Stimulated activated CD8-positive, alpha-beta memory T cell treated with anti-CD3 and anti-CD28 coated beads, Interleukin-15, amount 100 ng/mL, for 4 hours (primary cell): Measurements from ENCODE around the gene ZNF366.

ENCODE experiments used
- DNase-seq, 2 donors: peaks; one replicate each; pipeline ENCODE4 v3.0.0-alpha.2; 2020; ENCODE audit warnings: low read depth in 2 of 2

ZNF366 gene

GRCh38 chr5:72464071-72464470, 43.1 kb downstream of the ZNF366 start:
- DNase-seq: no peak

- no peak for DNase-seq
Measured at GRCh38 chr5:72463449-72464052, 43.7 kb downstream of the ZNF366 start.

DNA sequence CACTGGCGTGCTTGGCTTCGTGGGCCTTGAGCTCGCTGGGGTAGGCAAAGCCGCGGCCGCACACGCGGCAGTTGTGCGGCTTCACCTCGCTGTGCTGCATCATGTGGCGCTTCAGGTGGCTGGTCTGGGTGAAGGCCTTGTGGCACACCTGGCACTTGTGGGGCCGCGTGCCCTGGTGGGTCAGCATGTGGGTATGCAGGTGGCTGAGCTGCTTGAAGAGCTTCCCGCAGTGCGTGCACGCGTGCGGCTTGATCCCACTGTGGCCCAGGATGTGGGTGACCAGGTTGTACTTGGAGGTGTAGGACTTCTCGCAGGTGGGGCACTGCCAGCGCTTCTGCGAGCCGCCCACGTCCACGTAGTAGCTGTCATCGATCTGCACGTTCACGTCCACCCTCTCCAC, 46.8 kb downstream of the ZNF366 start:
- DNase-seq: no peak

DNA sequence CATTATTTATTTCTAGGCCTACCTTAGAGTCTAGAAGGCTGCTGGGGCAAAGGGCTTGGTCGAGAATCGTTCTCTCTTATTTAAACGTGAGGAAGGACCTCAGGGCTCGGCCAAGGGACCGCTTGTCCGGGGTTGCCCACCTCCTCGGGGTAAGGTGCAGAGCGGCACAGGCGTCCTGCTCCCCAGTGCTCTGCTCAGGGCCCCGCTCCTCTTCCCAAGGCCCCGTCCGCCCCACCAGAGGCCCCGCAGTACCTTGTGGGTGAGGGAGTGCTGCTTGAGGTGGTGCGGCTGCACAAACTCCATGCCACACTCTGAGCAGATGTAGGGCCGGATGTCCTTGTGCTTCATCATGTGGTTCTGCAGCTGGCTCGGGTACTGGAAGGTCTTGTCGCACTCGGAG, 47.3 kb downstream of the ZNF366 start:
- no peak for DNase-seq

- no peak for DNase-seq
Measured at GRCh38 chr5:72459089-72459661, 48.0 kb downstream of the ZNF366 start.

GRCh38 chr5:72458407-72458806, 48.8 kb downstream of the ZNF366 start:
- no peak for DNase-seq

DNA sequence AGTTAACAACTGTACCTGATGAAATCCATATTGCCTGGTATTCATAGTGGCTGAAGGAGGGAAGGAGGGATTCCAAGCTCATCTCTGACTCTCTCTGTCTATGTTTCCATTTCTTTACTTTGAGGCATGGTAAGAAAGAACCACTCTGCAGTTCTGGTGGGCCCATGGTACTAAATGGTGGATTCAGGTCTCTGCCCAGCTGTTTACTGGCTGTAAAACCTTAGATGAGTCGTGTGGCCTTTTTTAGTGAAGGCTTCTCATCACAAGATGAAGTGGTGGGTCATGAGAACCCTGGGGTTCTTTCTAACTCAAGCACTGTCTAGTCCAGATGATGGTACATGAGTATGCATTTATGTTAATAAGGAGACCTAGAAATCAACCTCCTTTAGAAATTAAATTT, 49.7 kb downstream of the ZNF366 start:
- DNase-seq: no peak

DNA sequence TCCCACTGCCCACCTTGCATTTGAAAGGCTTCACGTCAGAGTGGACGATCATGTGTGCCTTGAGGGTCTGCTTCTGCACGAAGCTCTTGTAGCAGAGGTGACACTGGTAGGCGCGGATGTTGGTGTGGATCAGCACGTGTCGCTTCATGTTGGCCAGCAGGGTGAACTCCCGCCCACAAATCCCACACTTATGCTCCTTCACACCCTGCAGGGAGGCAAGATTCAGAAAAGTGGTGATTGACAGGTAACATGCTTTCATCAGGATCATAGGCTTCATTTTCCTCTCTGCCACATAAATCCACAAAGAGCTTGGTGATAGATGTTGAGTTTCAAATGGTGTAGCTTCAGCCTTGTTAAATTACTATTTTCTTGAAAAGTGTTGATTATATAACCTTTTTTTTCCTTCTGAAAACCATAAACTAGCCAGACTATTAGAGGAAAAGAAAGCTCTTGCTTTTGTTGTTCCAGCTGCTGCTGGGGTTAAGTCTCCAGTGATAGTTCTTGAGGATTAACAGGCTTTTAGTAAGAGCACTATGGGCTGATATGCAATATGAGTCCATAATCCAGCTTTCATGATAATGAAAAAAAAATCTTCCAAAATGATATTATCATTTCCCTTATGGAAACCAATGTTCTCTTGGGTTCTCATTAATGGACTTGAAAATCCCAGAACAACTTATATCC, 50.7 kb downstream of the ZNF366 start:
- no peak for DNase-seq

GRCh38 chr5:72455476-72455875, 51.7 kb downstream of the ZNF366 start:
- no peak for DNase-seq

DNA sequence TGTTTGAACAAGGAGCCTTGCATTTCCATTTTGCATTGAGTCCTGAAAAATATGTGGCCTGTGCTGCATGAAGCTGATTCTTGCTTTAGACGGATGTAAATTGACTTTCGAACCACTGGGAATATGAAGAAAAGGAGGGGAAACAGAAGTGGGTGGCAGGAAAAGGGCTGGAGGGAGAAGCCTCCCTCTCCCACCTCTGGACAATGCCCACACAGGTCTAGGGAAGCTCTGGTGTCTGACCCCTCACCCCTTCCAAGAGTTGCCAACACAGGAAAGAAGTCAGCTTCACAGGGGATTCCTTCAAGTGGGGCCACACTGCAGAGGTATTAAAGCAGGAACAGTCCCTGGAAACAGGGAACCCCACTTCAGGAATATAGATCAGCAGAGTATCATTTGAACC, 52.2 kb downstream of the ZNF366 start:
- no peak for DNase-seq

DNA sequence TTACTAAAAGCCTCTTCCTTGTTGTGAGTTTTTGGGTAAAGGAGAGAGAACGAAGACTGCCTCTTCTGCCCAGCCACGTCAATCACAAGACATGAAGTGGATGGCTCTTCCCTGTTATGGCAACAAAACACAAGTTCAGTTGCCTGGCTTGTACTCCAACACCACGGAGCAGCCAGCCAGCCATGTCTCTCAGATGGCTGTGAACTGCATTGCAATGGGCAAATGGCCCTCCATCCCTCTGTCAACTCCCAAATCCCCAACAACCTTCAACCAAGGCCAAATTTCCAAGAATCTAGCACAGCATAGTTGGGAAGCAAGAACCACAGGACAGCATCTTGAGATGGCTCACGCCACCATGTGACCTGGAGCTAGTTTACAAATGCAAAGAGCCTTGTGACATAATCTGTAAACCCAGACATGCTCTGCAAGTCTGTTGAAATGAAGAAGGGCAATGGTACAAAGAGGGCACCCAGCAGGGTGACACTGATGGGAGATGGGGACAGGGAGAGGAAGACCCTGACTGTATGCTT, 53.9 kb downstream of the ZNF366 start:
- no peak for DNase-seq

DNA sequence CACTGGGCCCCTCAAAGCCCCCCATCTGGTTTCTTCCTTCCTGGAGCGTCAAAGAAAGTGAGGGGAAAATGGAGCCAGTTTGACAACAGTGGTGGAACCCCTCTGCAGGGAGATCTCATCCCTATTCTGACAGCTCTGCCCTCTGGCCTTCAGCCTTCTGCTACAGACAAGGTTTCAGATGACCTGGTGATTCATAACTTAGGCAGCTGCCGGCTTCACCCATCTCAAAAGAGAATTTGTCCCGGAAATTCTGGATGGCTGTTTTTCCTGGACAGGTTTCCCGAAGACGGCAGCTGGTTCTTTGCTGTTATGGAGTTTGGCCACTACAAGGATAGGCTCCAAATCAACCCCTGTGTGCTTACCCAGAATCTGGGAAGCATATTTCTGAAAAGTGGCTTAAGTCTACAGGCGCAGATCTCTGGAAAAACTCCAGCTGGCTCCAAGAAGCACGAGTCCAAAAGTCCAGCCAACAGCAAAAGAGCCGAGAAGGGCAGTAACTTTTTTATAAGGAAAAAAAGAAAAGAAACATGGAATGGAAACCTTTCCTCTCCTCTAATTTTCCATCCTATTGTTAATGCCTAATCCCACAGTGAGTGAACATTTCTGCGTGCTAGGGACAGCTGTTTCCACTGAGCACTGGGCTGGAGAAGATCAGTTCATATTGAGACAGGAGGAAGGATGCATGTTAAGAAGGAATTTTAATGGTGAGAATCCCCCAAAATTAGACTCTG, 54.5 kb downstream of the ZNF366 start:
- no peak for DNase-seq

- DNase-seq: no peak
Measured at GRCh38 chr5:72451741-72452505, 55.3 kb downstream of the ZNF366 start.

DNA sequence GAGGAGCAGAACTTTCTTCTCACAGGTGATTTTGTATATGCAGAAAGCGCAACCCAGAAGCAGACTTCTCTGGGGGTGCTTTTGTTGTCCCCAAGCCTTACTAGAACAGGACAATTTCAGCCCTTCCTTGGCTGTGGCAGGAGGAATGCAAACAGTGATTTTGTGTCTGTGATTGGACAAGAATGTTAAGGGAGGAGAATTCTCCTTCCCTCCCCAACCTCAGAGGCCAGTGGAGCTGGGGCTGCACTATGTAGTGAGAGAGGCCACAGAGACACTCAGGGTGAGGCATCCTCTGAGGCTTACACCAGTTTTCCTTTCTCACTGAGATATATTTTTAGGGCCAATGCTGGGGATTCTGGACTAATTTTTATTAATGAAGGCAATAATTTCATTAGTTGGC, 58.8 kb downstream of the ZNF366 start:
- no peak for DNase-seq

- no peak for DNase-seq
Measured at GRCh38 chr5:72447751-72448150, 59.5 kb downstream of the ZNF366 start.

- DNase-seq: no peak
Measured at GRCh38 chr5:72445969-72446368, 61.2 kb downstream of the ZNF366 start.

DNA sequence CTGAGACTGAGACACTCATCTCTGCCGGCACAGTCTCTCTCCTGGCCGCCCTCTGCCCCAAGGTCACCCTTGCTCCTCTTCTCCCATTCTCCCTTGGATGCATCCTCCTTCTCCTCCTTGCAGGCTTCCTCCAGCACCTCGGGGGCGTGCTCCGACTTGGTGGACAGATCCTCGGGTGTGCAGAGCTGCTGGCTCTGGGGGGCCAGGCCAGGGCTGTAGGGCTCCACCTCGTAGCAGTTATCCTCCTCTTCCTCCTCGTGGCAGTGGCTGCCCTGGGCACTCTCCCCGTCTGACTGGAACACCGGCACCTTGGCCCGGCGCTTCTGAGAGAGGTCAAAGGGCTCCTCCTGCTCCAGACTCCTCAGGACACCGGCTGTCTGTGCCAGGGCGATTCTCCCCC, 63.3 kb downstream of the ZNF366 start:
- DNase-seq: no peak

GRCh38 chr5:72441862-72442540, 65.2 kb downstream of the ZNF366 start:
- DNase-seq: no peak

DNA sequence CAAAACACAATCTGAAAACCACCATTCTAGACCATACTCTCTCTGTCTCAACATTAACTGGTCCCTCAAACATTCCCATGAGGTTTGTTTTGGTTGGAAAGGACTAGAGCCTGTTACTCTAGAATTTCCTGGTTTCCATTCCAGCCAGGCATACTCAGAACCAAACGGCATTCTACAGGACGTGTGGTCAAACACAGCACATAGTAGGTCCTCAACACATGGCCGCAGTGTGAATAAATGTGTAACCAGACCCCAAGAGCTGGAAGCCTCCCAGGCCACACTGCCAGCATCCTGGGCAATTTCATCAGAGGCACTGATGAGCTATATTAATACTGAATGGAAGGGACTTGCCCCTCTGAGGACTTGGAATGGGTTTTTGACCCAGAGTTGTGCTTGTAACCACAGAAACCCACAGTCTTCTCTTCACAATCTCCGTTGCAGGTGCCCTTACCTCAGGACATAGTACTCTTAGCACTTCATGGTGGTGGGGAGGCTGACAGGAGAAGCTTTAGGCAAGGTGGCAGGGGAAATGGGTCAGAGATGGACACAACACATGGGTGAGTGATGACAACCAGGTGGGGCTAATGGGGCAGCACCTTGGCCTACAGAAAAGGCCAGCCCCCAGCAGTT, 66.0 kb downstream of the ZNF366 start:
- DNase-seq: no peak

DNA sequence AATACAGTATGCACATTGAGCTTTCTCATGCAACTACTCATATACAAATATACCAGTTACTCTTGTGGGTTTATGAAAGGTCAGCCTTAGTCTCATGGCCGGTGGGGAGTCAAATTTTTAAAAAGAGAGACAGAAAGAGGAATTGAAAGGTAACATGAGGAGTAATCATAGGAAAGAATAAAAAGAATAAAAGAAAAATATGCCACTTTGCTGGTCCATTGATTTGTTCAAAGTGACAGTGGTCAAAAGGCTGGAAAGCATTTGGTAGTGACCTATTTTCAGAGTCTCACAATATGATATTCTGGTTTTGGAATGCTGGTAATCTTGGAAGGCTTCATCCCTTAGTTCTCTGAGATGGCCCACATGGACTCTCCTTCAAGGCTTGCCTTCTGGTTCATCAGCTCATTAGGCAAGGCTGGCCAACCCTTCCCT, 67.0 kb downstream of the ZNF366 start:
- no peak for DNase-seq

GRCh38 chr5:72439192-72439591, 68.0 kb downstream of the ZNF366 start:
- no peak for DNase-seq
